ENCODE measurements around the gene DNAH9. TPM values are rescaled to one million over a fixed set of nuclear protein-coding genes. Genes with fewer than 3 reads are reported as not detected.

Gene DNAH9
- total RNA-seq, 1 experiment from 2014 or later, result 0.97 TPM

DNA sequence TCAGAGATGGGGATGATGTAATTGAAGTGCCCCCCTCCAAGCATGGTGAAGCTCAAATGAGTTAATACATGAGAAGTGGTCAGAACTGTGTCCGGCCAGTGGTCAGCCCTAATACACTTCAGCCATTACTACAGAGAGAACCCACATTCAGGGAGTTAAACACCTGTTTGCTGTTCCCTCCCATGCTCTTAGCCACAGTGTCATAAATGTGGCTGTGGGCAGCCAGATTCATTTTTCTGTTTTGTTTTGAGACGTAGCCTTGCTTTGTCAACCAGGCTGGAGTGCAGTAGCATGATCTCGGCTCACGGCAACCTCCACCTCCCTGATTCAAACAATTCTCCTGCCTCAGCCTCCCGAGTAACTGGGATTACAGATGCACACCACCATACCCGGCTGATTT, 139.9 kb downstream of the DNAH9 start:
- Histone ChIP-seq H3K36me3 (replicated peaks; ENCODE audit: control insufficient read depth, insufficient read depth, low read length) (no peaks in the 10 kb centered on the region), H3K4me3 (ENCODE audit: insufficient read depth, low read depth, low read length) (no peak overlapping the region), H3K27me3 (ENCODE audit: control insufficient read depth, insufficient read depth, low read length) (no peaks in the 10 kb centered on the region)
- DNase-seq, result no peak

DNA sequence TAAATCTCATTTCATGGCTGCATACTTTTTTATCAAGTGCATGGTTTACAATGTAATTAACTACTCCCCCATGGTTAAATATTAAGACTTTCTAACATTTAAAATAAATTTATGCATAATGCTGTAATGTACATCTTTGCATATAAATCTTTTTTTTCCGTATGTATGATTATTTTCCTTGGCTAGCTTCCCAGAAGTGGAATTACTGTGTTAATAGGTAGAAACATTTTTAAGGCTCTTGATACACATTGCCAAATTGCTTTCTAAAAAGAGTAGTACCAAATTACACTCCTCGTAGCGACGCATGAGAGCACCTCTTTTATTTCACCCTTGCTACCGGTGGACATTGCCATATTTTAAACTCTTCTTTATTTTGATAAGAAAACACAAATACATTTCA, 141.1 kb downstream of the DNAH9 start:
- Histone ChIP-seq H3K36me3 (replicated peaks; ENCODE audit: control insufficient read depth, insufficient read depth, low read length) (no peaks in the 10 kb centered on the region), H3K4me3 (ENCODE audit: insufficient read depth, low read depth, low read length) (no peak overlapping the region), H3K27me3 (ENCODE audit: control insufficient read depth, insufficient read depth, low read length) (no peaks in the 10 kb centered on the region)
- no peak for DNase-seq

DNA sequence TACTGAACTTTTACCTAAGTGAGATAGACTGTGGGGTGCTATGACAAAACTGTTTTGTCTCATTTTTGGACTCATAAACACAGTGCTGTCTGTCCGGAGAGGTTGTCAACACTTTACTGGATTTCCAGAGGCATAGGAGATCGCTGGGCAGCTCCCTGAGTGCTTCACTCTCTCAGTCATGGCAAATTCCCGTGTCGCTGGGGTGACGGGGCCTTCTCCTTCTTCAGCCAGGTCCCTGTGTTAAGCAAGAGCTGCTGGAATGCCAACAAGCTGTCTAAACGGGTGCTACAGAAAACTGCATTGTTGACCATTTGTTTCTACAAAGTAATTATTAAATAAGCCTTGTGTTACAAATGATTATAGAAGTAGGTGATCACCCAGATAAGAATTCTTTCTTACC, 141.6 kb downstream of the DNAH9 start:
- no peak overlapping the region for H3K4me3 ChIP-seq (ENCODE audit: insufficient read depth, low read depth, low read length)
- H3K36me3 ChIP-seq (replicated peaks; ENCODE audit: control insufficient read depth, insufficient read depth, low read length), result no peaks in the 10 kb centered on the region
- H3K27me3 ChIP-seq (ENCODE audit: control insufficient read depth, insufficient read depth, low read length), result no peaks in the 10 kb centered on the region
- DNase-seq, result no peak

DNA sequence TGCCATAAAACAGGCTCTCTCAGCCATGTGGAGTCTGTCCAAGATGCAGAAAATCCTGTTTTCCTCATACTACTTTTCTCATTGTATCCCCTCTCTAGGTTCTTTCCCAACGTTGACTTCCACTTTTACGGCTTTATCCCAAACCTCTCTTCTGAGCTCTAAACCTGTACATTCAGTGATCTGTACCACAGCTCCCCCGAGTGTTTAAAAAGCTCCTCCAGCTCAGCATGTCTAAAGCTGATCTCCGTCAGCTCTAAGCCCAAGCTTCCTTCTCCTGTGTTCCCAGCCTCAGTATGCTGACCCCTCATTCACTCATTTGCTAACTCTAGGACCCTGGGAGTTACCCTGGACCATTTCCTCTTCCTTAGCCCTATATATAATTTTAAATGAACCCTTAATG, 144.6 kb downstream of the DNAH9 start:
- H3K4me3 ChIP-seq (ENCODE audit: insufficient read depth, low read depth, low read length), result no peak overlapping the region
- no peak for DNase-seq

DNA sequence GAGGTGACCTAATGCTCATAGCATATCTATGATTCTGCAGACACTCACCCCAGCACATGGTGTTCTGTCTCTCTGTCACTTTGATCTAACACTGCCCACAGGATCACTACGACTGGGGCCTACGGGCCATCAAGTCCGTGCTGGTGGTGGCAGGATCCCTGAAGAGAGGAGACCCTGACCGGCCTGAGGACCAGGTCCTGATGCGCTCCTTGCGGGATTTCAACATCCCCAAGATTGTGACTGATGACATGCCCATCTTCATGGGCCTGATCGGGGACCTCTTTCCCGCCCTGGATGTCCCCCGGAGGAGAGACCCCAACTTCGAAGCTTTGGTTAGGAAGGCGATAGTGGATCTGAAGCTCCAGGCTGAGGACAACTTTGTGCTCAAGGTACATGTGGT, 146.4 kb downstream of the DNAH9 start:
- no peaks in the 10 kb centered on the region for H3K27me3 ChIP-seq (ENCODE audit: control insufficient read depth, insufficient read depth, low read length)
- H3K4me3 ChIP-seq (ENCODE audit: insufficient read depth, low read depth, low read length), result no peak overlapping the region
- no peak for DNase-seq
- H3K36me3 ChIP-seq (replicated peaks; ENCODE audit: control insufficient read depth, insufficient read depth, low read length), result no peaks in the 10 kb centered on the region

More for the DNA sequence above, 144.6 kb downstream of the DNAH9 start:
- H3K27me3 ChIP-seq (ENCODE audit: control insufficient read depth, insufficient read depth, low read length), result no peaks in the 10 kb centered on the region
- no peaks in the 10 kb centered on the region for H3K36me3 ChIP-seq (replicated peaks; ENCODE audit: control insufficient read depth, insufficient read depth, low read length)

DNA sequence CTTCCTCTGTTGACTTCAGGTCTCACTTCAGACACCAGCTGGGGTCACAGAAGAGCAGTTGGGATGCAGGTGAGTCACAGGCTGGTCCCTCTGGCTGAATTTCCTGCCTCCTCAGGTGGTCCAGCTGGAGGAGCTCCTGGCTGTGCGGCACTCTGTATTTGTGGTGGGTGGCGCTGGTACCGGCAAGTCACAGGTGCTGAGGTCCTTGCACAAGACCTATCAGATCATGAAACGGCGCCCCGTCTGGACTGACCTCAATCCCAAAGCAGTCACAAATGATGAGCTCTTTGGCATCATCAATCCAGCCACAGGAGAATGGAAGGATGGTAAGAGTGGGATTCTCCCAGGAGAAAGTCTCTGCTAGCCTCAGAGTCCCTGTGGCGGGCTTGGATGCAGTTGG, 149.2 kb downstream of the DNAH9 start:
- no peaks in the 10 kb centered on the region for H3K27me3 ChIP-seq (ENCODE audit: control insufficient read depth, insufficient read depth, low read length)
- no peaks in the 10 kb centered on the region for H3K36me3 ChIP-seq (replicated peaks; ENCODE audit: control insufficient read depth, insufficient read depth, low read length)
- DNase-seq, result no peak
- no peak overlapping the region for H3K4me3 ChIP-seq (ENCODE audit: insufficient read depth, low read depth, low read length)

- no peak for DNase-seq
- Histone ChIP-seq H3K36me3 (replicated peaks; ENCODE audit: control insufficient read depth, insufficient read depth, low read length) (no peaks in the 10 kb centered on the region), H3K4me3 (ENCODE audit: insufficient read depth, low read depth, low read length) (no peak overlapping the region), H3K27me3 (ENCODE audit: control insufficient read depth, insufficient read depth, low read length) (no peaks in the 10 kb centered on the region)
Measured at GRCh38 chr17:11757815-11758214, 159.5 kb downstream of the DNAH9 start.

DNA sequence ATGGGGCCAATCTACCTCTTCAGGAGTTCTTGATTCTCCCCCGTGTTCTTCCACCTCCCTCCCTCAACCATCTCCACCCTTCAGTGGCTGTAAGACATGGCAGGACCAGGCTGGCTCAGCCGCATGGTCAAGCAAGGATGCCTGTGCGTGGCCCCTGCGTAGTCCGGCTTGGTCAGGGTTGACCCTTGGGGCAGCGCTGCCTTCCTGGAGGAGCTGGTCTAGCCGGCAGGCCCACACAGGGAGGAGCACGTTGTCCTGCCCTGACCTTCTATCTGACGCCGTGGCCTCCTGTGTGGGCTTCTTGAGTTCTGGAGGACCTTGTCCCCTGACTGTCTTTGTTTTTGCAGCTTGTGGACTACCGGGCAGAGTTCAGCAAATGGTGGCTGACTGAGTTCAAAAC, 169.8 kb downstream of the DNAH9 start:
- H3K36me3 ChIP-seq (replicated peaks; ENCODE audit: control insufficient read depth, insufficient read depth, low read length), result no peaks in the 10 kb centered on the region
- no peak overlapping the region for H3K4me3 ChIP-seq (ENCODE audit: insufficient read depth, low read depth, low read length)
- H3K27me3 ChIP-seq (ENCODE audit: control insufficient read depth, insufficient read depth, low read length), result no peaks in the 10 kb centered on the region
- no peak for DNase-seq

- no peak overlapping the region for H3K4me3 ChIP-seq (ENCODE audit: insufficient read depth, low read depth, low read length)
- no peaks in the 10 kb centered on the region for H3K27me3 ChIP-seq (ENCODE audit: control insufficient read depth, insufficient read depth, low read length)
- no peak for DNase-seq
- no peaks in the 10 kb centered on the region for H3K36me3 ChIP-seq (replicated peaks; ENCODE audit: control insufficient read depth, insufficient read depth, low read length)
Measured at GRCh38 chr17:11768981-11769380, 170.7 kb downstream of the DNAH9 start.

GRCh38 chr17:11772031-11772430, 173.8 kb downstream of the DNAH9 start:
- no peak for DNase-seq
- H3K27me3 ChIP-seq (ENCODE audit: control insufficient read depth, insufficient read depth, low read length), result no peaks in the 10 kb centered on the region
- no peaks in the 10 kb centered on the region for H3K36me3 ChIP-seq (replicated peaks; ENCODE audit: control insufficient read depth, insufficient read depth, low read length)
- H3K4me3 ChIP-seq (ENCODE audit: insufficient read depth, low read depth, low read length), result no peak overlapping the region

DNA sequence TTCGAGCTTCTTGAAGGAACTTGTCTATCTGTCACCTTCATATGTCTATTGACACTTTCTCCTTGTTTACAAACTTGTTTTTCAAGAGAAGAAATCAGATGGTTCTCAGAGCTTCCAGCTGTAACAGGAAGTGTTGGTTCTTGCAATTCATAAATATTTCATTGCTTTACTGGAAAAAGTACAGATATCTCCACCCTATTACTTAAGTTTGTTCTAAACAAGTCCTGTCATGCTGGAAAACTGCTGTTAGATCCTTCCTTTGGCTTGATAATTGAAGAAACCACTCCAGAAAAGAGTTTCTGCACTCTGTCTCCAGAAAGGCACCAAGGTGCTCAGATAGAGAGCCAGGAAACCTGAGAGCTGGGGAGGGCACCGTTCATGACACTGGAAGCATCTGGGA, 181.6 kb downstream of the DNAH9 start:
- no peak for DNase-seq
- H3K4me3 ChIP-seq (ENCODE audit: insufficient read depth, low read depth, low read length), result no peak overlapping the region
- no peaks in the 10 kb centered on the region for H3K27me3 ChIP-seq (ENCODE audit: control insufficient read depth, insufficient read depth, low read length)
- H3K36me3 ChIP-seq (replicated peaks; ENCODE audit: control insufficient read depth, insufficient read depth, low read length), result no peaks in the 10 kb centered on the region

DNA sequence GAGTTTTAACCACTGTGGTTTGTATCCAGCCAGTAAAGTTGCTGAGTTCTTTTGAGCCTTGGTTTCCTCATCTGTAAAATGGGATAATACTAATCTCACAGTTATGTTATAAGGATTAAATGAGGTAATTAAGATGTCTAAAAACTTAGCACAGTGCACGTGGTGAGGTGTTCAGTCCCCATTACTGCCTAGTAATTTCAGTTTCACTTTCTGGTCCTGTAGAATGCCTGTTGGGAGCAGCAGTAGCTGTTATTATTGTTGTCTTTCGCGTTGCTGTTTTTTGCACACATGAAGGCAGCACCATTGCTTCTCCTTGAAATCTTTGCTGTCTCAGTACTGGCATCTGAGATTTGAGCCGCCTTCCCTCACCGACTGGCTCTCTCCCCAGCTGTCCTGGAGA, 182.4 kb downstream of the DNAH9 start:
- H3K27me3 ChIP-seq (ENCODE audit: control insufficient read depth, insufficient read depth, low read length), result no peaks in the 10 kb centered on the region

DNA sequence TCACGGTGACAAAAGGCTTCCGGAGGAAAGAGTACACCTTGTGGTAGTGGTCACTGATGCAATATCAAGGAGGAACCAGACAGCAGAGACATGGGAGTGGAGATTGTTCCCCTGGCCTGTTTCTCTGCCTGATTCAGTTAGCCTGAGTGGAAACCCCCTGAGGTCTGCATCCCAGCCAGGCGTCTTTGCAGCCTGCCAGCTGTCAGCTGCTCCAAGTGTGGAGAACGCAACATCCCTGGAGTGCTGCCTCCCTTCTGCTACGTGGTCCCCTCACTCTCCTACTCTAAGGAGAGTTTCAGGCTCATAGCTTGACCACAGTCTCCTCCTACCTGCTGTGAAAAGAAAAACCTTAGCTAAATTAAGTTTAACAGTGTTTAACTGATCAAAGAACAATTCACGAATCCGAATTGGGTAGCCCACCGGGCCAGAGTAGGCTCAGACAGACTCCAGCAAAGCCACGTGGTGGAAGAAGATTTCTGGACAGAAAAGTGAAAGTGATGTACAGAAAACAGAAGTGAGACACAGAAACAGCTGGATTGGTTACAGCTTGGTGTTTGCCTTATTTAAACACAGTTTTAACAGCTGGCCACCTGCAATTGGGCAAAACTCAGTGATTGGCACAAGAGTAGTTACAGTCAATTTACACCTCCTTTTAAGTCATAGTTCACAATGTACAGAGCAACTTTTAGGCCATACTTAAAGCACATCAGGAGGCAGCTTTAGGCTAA, 188.6 kb downstream of the DNAH9 start:
- H3K4me3 ChIP-seq (ENCODE audit: insufficient read depth, low read depth, low read length), result no peak overlapping the region
- no peak for DNase-seq
- H3K27me3 ChIP-seq (ENCODE audit: control insufficient read depth, insufficient read depth, low read length), result no peaks in the 10 kb centered on the region
- no peaks in the 10 kb centered on the region for H3K36me3 ChIP-seq (replicated peaks; ENCODE audit: control insufficient read depth, insufficient read depth, low read length)

More for the DNA sequence above, 182.4 kb downstream of the DNAH9 start:
- H3K4me3 ChIP-seq (ENCODE audit: insufficient read depth, low read depth, low read length), result no peak overlapping the region
- no peak for DNase-seq
- no peaks in the 10 kb centered on the region for H3K36me3 ChIP-seq (replicated peaks; ENCODE audit: control insufficient read depth, insufficient read depth, low read length)

DNA sequence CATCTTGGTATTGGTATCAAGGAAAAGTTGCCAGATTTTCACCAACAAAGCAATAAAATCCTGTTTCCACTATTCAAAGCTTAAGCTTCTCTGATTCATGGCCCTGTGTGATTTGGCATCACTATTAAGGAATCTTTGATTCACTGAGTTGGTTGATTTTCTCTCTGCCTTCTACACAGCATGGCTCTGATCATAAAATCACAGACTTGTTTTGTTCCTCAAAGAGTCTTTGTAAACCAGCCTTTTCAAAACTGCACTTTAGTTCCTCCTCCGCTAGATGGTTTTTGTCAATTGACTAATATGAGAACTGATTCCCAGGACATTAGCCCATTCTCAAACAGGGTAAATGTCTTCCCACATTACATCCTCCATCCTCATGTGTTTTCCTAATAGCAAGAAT, 197.6 kb downstream of the DNAH9 start:
- Histone ChIP-seq H3K27me3 (ENCODE audit: control insufficient read depth, insufficient read depth, low read length) (no peaks in the 10 kb centered on the region), H3K4me3 (ENCODE audit: insufficient read depth, low read depth, low read length) (no peak overlapping the region), H3K36me3 (replicated peaks; ENCODE audit: control insufficient read depth, insufficient read depth, low read length) (no peaks in the 10 kb centered on the region)
- DNase-seq, result no peak

DNA sequence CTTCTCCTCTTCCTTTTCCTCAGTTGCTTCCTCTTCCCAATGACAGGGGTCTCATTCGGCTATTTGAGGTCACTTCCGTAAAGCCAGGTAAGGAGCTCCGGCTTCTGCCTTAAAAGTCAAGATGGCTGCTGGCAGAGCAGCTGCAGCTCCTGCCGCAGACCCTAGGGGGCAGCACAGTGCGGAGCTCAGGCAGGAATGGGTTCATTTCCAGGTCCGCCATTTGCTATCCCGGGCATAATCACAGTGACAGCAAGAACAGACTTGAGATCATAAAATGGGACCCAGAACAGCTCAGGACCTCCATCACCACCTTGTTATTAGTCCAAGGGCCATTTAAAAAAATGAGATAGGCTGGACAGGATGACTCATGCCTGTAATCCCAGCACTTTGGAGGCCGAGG, 199.5 kb downstream of the DNAH9 start:
- H3K36me3 ChIP-seq (replicated peaks; ENCODE audit: control insufficient read depth, insufficient read depth, low read length), result no peaks in the 10 kb centered on the region
- no peak for DNase-seq
- no peaks in the 10 kb centered on the region for H3K27me3 ChIP-seq (ENCODE audit: control insufficient read depth, insufficient read depth, low read length)

More for the DNA sequence above, 199.5 kb downstream of the DNAH9 start:
- H3K4me3 ChIP-seq (ENCODE audit: insufficient read depth, low read depth, low read length), result no peak overlapping the region
